OCI-M2 (cell line): ENCODE results near the gene FLNB.
"Not testable (repeated sequence)": the region's sequence is repeated elsewhere in the genome, so short reads cannot be mapped to it uniquely, and the experiment has no call there.

Experiments used
- DNase-seq: peaks from one replicate; lab custom pipeline; 2025; ENCODE audit not compliant: unreplicated experiment; lab: John Stamatoyannopoulos, UW

The FLNB gene

DNA sequence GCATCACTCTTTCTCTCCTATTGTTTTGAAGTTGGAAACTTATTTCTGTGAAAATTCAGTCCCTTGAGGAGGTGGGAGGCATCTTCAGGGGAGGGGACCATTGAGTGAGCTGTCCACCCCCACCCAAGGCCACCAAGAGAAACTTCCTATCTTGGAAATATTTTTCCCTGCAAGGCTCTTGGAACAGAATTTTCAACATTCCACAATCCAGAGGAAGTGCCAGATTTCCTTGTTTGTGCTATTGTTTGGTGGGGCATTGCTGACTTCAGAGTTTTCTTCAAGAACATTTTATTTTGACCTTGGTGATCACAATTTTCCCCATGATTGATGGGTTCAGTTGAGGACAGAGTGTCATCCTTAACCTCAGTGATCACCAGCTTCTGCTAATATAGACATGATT lies 190.6 kb downstream of the FLNB start:
- no peak for DNase-seq

GRCh38 chr3:58200121-58200709 lies 192.0 kb downstream of the FLNB start:
- DNase-seq, result no peak

DNA sequence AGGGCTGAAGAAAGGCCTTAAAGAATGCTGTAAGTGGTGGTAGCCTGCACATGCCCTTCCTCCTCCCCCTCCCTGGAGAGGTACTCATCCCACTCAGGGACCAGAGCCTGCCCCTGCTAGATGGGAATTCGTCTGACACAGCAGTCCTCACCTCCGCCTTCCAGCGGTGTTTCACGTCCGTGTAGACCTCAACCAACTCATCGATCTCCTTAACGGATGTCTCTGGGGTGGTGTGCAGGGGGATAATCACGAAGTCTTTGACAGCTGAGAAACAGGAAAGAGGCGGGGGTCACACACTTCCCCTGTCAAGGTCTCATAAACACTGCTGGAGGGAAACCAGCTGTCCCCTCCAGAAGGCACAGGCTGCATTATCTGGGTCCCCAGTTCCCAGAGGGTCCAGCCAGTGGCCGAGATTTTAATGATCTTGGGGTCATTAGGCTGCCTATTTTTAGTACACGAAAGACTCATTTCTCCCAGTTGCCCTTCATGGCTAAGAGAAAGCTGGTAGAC lies 192.7 kb downstream of the FLNB start:
- DNase-seq, result no peak

- DNase-seq, result not testable (repeated sequence)
Measured at GRCh38 chr3:58201451-58201850, 193.2 kb downstream of the FLNB start.

GRCh38 chr3:58202917-58203360 lies 194.7 kb downstream of the FLNB start:
- DNase-seq, result no peak

DNA sequence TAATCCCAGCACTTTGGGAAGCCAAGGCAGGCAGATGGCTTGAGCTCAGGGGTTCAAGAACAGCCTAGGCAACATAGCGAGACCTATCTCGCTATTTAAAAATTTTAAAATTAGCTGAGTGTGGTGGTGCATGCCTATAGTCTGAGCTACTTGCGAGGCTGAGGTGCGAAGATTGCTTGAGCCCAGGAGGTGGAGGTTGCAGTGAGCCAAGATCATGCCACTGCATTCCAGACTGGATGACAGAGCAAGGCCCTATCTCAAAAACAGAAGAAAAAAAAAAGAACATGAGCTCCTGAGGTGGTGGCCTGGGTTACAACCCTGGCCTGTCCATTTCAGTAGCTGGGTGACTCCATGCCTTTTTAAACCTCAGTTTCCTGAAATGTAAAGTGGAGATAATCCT lies 195.3 kb downstream of the FLNB start:
- DNase-seq, result no peak

DNA sequence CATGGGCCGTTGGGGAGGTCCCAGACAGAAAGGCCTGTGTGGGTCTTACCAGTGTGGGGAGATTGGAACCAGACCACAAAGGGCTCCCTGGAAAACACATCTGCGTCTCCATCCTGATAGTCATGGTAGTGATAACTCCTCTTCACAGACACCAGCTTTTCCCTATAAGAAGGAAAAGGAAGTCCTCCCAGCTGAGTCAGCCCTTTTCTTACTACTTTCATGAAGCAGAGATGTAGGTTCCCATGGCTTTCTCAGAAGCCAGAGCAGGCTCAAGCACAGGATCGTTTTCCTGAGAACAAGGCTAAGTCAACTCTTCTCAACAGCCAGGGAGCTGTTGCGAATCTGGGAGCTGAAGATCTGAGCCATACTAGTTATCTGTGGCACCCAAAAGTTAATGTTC lies 196.5 kb downstream of the FLNB start:
- no peak for DNase-seq

GRCh38 chr3:58205981-58206380 lies 197.8 kb downstream of the FLNB start:
- no peak for DNase-seq

GRCh38 chr3:58206406-58207011 lies 198.3 kb downstream of the FLNB start:
- no peak for DNase-seq

GRCh38 chr3:58207954-58208353 lies 199.7 kb downstream of the FLNB start:
- DNase-seq, result no peak

DNA sequence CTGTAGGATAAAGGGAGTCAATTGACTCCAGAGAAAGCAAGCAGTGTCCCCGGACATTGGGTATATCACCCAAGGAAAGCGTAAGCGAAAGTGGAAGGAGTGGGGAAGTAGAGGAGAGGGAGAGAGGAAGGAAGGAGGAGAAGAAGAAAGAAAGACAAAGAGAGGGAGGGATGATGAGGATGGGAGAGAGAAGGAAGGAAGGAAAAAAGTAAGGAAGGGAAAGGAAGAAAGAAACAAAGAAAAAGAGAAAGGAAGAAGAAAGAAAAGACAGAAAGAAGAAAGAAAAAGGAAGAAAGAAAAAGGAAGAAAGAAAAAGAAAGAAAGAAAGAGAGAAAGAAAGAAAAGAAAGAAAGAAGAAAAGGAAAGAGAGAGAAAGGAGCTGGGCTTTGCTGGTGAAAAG lies 201.7 kb downstream of the FLNB start:
- DNase-seq, result no peak

- DNase-seq, result no peak
Measured at GRCh38 chr3:58210761-58211460, 202.7 kb downstream of the FLNB start, which contains the start of gene DNASE1L3. TSS of gene DNASE1L3 (minus strand) at chr3:58210972. CDS start at chr3:58210906, 66 bp downstream.

- no peak for DNase-seq
Measured at GRCh38 chr3:58214484-58215316, 206.5 kb downstream of the FLNB start.

DNA sequence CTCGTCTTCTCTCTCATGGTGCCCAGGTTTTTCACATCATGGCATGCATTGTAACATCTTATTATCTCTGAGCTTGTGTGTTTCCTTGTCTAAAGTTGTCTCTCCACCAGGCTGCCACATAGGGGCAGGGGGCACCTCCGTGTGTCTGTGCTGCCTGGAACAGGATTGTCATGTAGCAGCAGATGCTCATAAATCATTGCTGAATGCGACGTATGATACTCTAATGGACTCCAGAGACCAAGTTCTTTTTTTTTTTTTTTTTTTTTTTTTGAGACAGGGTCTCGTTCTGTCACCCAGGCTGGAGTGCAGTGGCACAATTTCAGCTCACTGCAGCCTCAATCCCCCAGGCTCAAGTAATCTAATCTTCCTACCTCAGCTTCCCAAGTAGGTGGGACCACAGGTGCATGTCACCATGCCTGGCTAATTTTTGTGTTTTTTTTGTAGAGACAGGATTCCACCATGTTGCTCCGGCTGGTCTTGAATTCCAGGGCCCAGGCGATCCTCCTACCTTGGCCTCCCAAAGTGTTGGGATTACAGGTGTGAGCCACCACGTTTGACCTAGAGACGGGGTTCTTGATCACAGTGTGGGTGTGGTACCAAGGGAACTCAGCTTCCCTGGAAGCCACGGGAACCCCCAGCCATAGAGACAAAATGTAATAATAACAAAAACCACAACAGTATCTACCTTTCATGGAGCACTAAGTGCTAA lies 207.2 kb downstream of the FLNB start:
- DNase-seq, result no peak

DNA sequence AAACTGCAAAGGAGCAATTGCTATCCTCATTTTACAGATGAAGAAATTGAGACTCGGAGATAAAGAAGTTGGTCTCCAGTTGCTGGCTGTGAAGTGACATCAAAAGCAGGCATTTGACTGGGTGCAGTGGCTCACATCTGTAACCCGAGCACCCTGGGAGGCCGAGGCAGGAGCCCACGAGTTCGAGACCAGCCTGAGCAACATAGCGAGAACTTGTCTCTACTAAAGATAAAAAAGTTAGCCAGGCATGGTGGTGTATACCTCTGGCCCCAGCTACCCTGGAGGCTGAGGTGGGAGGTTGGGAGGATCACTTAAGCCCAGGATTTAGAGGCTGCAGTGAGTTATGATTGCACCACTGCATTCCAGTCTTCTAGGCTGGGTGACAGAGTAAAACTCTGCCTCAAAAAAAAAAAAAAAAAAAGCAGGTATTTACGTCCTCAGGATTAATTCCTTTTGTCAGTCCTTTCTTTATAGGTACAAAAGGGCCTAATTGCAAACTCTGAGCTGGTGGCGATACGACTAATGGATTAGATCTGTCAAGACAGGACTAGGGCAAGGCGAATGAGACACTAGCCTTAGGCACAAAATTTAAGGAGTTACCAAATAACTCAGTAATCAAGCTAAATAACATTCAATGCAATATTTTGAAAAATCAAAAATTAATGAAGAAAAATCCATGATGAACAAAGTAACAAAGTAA lies 208.4 kb downstream of the FLNB start:
- DNase-seq, result no peak

GRCh38 chr3:58217209-58217811 lies 209.1 kb downstream of the FLNB start:
- DNase-seq, result no peak

DNA sequence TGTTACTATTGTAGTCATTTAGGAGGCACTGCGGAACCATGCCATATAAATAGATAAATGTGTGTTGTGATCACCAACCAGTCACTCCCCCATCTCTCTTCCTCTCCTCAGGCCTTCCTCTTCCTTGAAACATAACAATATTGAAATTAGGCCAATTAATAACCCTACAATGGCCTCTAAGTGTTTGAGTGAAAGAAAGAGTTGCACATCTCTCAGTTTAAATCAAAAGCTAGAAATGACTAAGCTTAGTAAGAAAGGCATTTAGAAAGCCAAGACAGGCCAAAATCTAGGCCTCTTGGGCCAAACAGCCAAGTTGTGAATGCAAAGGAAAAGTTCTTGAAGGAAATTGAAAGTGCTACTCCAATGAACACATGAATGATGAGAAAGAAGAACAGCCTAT lies 210.7 kb downstream of the FLNB start:
- no peak for DNase-seq
